Mucosa of descending colon (tissue), 3 donors: ENCODE results near the gene ASMTL. TPM values are rescaled to one million over a fixed set of nuclear protein-coding genes. Genes with fewer than 3 reads are reported as not detected.

Experiments
- ATAC-seq: fragments of 200-7000 bp; cut with Tn5 transposase; one replicate; pipeline ENCODE4 v1.9.1; 2020; ENCODE audit warnings: mild to moderate bottlenecking, moderate library complexity
- DNase-seq, 3 donors: peaks; one replicate each; pipeline ENCODE4 v3.0.0-alpha.2; 2020
- H3K36me3 ChIP-seq: fragments of 200-600 bp; one replicate; pipeline ENCODE4 v1.8.0; 2021; ENCODE audit warnings: low read depth, mild to moderate bottlenecking
- H3K4me1 ChIP-seq: fragments of 200-600 bp; one replicate; pipeline ENCODE4 v1.8.0; 2021; ENCODE audit warnings: low read depth, mild to moderate bottlenecking
- H3K4me3 ChIP-seq: fragments of 200-600 bp; one replicate; pipeline ENCODE4 v1.8.0; 2021; ENCODE audit warnings: mild to moderate bottlenecking
- H3K9me3 ChIP-seq: fragments of 200-600 bp; one replicate; pipeline ENCODE4 v1.8.0; 2021; ENCODE audit warnings: mild to moderate bottlenecking
- intact Hi-C, 2 donors: fragments of 100-400 bp; cut with DNase I in 1 of 2; cut with micrococcal nuclease in 1 of 2; formaldehyde crosslinking; loops; one replicate each; pipeline versions ENCODE4 v1.11.0 to v1.11.1; 2022; cut with DNase I, micrococcal nuclease
- total RNA-seq, 3 donors: library from RNA; stranded (reverse); fragmentation: NEBNext Ultra II Directional in 2 of 3; extraction: Animal tissue kit (Norgen Biotek cat#: 25700) in 2 of 3; gene quantifications; one replicate each; pipeline versions ENCODE4 v1.2.1 to v1.2.4, GENCODE V29; 2021 to 2023
- TF ChIP-seq, protein P1 (sequence below): fragments of 200-600 bp; IDR thresholded peaks from one replicate; pipeline ENCODE4 v1.8.0; 2022; ENCODE audit warnings: antibody characterized with exemption, mild to moderate bottlenecking
- donor health status: DM: no; HTN: no; CAD: no; lungs with moderate emphysema.
- donor health status: DM: no; HTN: no; CAD: no.
- donor health status: DM: no; HTN: yes; CAD: no.

ASMTL gene
- total RNA-seq, 3 donors from 2014 or later: 15.6 to 32.0 (median 18.8) TPM

DNA sequence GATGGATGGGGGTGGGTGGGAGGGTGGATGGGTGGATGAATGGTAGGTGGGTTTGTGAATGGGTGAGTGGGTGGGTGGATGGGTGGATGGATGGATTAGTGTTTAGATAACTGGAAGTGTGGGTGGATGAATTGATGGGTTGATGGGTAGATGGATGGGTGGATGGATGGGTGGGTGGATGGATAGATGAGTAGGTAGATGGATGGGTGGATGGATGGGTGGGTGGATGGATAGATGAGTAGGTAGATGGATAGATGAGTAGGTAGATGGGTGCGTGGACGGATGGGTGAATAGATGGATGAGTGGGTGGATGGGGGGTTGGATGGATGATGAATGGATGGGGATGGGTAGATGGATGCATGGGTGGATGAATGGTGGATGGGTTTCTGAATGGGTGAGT lies 20.3 kb upstream of the ASMTL start:
- TF ChIP-seq, protein P1, sequence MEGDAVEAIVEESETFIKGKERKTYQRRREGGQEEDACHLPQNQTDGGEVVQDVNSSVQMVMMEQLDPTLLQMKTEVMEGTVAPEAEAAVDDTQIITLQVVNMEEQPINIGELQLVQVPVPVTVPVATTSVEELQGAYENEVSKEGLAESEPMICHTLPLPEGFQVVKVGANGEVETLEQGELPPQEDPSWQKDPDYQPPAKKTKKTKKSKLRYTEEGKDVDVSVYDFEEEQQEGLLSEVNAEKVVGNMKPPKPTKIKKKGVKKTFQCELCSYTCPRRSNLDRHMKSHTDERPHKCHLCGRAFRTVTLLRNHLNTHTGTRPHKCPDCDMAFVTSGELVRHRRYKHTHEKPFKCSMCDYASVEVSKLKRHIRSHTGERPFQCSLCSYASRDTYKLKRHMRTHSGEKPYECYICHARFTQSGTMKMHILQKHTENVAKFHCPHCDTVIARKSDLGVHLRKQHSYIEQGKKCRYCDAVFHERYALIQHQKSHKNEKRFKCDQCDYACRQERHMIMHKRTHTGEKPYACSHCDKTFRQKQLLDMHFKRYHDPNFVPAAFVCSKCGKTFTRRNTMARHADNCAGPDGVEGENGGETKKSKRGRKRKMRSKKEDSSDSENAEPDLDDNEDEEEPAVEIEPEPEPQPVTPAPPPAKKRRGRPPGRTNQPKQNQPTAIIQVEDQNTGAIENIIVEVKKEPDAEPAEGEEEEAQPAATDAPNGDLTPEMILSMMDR: no peak
- no peak for DNase-seq
- Histone ChIP-seq H3K9me3 (no peaks in the 10 kb centered on the region), H3K4me3 (no peak overlapping the region), H3K4me1 (no peaks in the 10 kb centered on the region), H3K36me3 (no peaks in the 10 kb centered on the region)
- ATAC-seq: no peak
- intact Hi-C loops: no loop called here

DNA sequence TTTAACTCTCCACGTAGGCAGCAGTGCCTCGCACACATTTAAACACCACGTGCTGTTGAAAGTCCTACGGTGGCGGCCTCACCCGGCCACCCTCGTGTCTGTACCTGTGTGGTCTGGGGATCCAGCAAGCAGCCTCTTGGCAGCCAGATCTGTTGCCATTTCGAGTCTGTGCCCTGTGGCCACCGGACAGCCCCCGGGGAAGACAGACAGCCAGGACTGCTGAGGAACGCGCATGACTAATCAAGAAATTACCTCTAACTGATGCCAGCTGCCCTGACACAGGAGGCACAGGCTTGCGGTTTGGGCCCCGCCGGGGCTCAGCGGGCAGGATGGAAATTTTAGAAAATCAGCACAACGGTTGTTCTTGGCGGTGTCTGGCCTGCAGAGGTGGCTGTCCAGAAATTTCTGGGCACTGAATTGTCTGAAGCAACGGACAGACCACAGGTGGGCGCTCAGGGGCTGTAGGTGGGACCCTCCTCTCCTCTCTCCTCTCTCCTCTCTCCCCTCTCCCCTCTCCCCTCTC lies 15.6 kb upstream of the ASMTL start:
- intact Hi-C loops: loop anchor here in 1 of 2 donors (10.0 kb wide), 1 partner anchor 106 kb away; no protein-coding TSS in a partner anchor
- H3K4me1 ChIP-seq: no peaks in the 10 kb centered on the region
- peak in 2 of 3 donors; percentile 34 to 80 for DNase-seq
- TF ChIP-seq, protein P1: no peak
- H3K9me3 ChIP-seq: no peaks in the 10 kb centered on the region
- ATAC-seq: peak; percentile 68
- H3K36me3 ChIP-seq: no peaks in the 10 kb centered on the region
- no peak overlapping the region for H3K4me3 ChIP-seq

DNA sequence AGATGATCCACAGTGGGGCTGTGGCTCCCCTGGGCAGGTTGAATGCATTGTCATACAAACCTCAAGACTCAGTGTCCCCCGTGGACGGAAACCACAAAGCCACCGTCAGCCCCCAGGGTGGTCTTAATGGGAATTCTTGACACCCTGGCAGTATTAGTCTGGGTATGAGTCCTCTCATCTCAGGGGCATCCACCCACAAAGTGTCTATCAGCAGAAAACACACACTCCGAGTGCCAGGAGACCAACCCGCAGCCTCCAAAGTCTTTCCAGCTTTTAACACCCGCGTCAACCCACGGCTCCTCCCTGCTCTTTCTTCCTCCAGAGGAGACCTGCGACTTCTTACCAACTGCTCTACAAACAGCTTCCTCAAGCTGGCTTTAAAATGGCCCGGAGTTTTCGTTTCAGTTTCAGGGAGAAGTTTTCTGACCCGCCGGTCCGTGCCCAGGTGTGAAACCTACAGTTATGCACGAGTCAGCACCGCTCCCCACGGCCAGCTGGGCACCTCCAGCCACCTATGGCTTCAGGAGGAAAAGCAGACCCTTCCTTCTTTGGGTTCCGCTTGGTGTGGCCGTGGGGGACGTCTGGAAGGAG lies 14.4 kb upstream of the ASMTL start:
- H3K4me1 ChIP-seq: no peaks in the 10 kb centered on the region
- ATAC-seq (peak; percentile 61), DNase-seq (peak in 2 of 3 donors; percentile 42 to 75)
- no peaks in the 10 kb centered on the region for H3K36me3 ChIP-seq
- H3K9me3 ChIP-seq: no peaks in the 10 kb centered on the region
- TF ChIP-seq, protein P1: no peak
- intact Hi-C loops: loop anchor here in 1 of 2 donors (10.0 kb wide), 1 partner anchor 108 kb away; no protein-coding TSS in a partner anchor
- H3K4me3 ChIP-seq: no peak overlapping the region

DNA sequence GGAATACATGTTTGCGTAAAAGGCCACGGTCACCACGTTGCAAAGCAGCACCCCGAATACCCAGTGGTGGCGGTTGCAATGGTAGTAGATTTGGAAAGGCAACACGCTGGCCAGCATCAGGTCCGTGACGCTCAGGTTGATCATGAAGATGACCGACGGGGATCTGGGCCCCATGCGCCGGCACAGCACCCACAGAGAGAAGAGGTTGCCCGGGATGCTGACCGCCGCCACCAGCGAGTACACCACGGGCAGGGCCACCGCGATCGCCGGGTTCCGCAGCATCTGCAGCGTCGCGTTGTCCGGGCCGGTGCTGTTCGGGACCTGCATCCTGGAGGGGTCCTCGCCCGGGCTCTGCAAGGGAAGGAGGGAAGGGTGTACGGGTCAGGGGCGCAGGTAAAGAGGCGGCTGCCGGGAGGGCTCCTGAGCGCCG lies 13.5 kb upstream of the ASMTL start:
- H3K36me3 ChIP-seq: no peaks in the 10 kb centered on the region
- H3K4me3 ChIP-seq: no peak overlapping the region
- H3K4me1 ChIP-seq: no peaks in the 10 kb centered on the region
- ATAC-seq: no peak
- H3K9me3 ChIP-seq: no peaks in the 10 kb centered on the region
- intact Hi-C loops: loop anchor here in 1 of 2 donors (10.0 kb wide), 1 partner anchor 109 kb away; no protein-coding TSS in a partner anchor
- TF ChIP-seq, protein P1: no peak
- DNase-seq: peak in 2 of 3 donors; percentile 0 to 55

DNA sequence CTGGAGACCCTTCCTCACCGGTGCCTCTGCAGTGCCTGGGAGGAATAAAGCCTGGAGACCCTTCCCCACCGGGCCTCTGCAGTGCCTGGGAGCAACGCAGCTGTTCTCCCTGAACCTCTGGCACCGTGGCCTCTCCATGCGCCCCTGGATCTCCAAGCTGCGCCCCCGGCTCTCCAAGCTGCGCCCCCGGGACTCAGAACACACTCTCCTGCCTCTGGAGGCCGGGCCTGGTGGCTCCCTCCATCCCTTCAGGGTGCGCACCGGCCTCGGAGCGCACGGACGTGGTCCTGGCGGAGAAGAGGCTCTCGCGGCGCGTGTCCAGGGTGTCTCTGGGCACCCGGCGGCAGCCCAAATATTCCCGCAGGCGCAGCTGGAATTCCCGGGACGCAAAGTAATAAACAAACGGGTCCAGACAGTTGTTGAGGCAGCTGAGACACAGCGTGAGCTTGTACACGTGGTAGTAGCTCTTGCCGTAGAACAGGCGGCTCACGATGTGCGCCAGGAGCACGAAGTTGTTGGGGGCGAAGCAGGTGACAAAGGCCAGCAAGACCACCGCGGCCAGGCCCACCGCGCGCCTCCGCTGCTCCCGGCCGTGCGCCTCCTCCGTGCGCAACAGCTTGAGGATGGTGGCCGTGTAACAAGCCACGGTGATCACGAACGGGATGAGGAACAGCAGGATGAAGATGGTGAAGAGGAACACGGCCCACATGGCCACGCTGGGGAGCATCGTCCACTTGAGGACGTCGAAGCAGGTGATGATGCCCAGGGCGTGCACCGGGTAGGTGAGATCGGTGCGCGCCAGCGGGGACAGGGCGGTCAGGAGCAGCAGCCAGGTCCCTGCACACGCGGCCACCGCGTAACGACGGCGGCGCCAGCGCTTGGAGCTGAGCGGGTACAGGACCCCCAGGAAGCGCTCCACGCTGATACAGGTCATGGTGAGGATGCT lies 12.8 kb upstream of the ASMTL start:
- Histone ChIP-seq H3K4me1 (no peaks in the 10 kb centered on the region), H3K4me3 (no peak overlapping the region), H3K36me3 (no peaks in the 10 kb centered on the region), H3K9me3 (no peaks in the 10 kb centered on the region)
- no peak for ATAC-seq
- intact Hi-C loops: loop anchor here in 1 of 2 donors (10.0 kb wide), 1 partner anchor 109 kb away; no protein-coding TSS in a partner anchor
- TF ChIP-seq, protein P1: no peak
- peak in 2 of 3 donors; percentile 1 to 51 for DNase-seq
